Stimulated activated effector memory CD8-positive, alpha-beta T cell treated with anti-CD3 and anti-CD28 coated beads, Interleukin-12 subunit alpha, Interleukin-12 subunit beta, amount 100 ng/mL, for 72 hours (primary cell): ENCODE measurements around the gene ESRRG.

Source experiments
- ATAC-seq: fragments of 150-1000 bp; cut with Tn5 transposase; 2 replicates; pipeline ENCODE4 v1.10.0; 2021
- DNase-seq, 2 donors: peaks; one replicate each; pipeline ENCODE4 v3.0.0; 2021 to 2022; ENCODE audit warnings: low spot score in 2 of 2
- H3K27ac Mint-ChIP-seq: one replicate; pipeline ENCODE4 v1.8.0; 2022; ENCODE audit warnings: mild to moderate bottlenecking, mixed read lengths
- H3K36me3 Mint-ChIP-seq: one replicate; pipeline ENCODE4 v1.8.0; 2022; ENCODE audit warnings: mild to moderate bottlenecking, mixed read lengths
- H3K4me1 Mint-ChIP-seq: one replicate; pipeline ENCODE4 v1.8.0; 2022; ENCODE audit warnings: mixed read lengths
- H3K4me3 Mint-ChIP-seq: one replicate; pipeline ENCODE4 v1.8.0; 2022; ENCODE audit warnings: mild to moderate bottlenecking, mixed read lengths
- H3K9me3 Mint-ChIP-seq: one replicate; pipeline ENCODE4 v1.8.0; 2022; ENCODE audit warnings: mixed read lengths

Gene ESRRG

GRCh38 chr1:216670118-216670883 lies 52.9 kb downstream of the ESRRG start:
- H3K27ac Mint-ChIP-seq, result no peak overlapping the region

GRCh38 chr1:216666441-216666840 lies 56.8 kb downstream of the ESRRG start:
- no peak for ATAC-seq
- no peaks in the 10 kb centered on the region for H3K36me3 Mint-ChIP-seq
- H3K4me3 Mint-ChIP-seq, result no peak overlapping the region
- H3K9me3 Mint-ChIP-seq, result peaks cover 11% of the 10 kb centered on the region
- H3K4me1 Mint-ChIP-seq, result no peaks in the 10 kb centered on the region
- DNase-seq, result no peak
- H3K27ac Mint-ChIP-seq, result no peak overlapping the region

More at GRCh38 chr1:216670118-216670883, 52.9 kb downstream of the ESRRG start:
- Mint-ChIP-seq H3K36me3 (no peaks in the 10 kb centered on the region), H3K4me1 (no peaks in the 10 kb centered on the region), H3K9me3 (peaks cover 8% of the 10 kb centered on the region), H3K4me3 (no peak overlapping the region)
- no peak for DNase-seq
- ATAC-seq, result no peak

GRCh38 chr1:216665856-216666255 lies 57.4 kb downstream of the ESRRG start:
- Mint-ChIP-seq H3K4me3 (no peak overlapping the region), H3K4me1 (no peaks in the 10 kb centered on the region), H3K36me3 (no peaks in the 10 kb centered on the region), H3K9me3 (peaks cover 11% of the 10 kb centered on the region), H3K27ac (no peak overlapping the region)
- DNase-seq (no peak), ATAC-seq (no peak)

GRCh38 chr1:216665406-216665805 lies 57.8 kb downstream of the ESRRG start:
- Mint-ChIP-seq H3K36me3 (no peaks in the 10 kb centered on the region), H3K9me3 (peaks cover 8% of the 10 kb centered on the region), H3K4me1 (no peaks in the 10 kb centered on the region), H3K4me3 (no peak overlapping the region), H3K27ac (no peak overlapping the region)
- DNase-seq (no peak), ATAC-seq (no peak)

- Mint-ChIP-seq H3K36me3 (no peaks in the 10 kb centered on the region), H3K4me3 (no peak overlapping the region), H3K27ac (no peak overlapping the region), H3K4me1 (no peaks in the 10 kb centered on the region), H3K9me3 (peaks cover 17% of the 10 kb centered on the region)
- DNase-seq (no peak), ATAC-seq (no peak)
These were observed 60.5 kb downstream of the ESRRG start for GRCh38 chr1:216662681-216663080.

- Mint-ChIP-seq H3K9me3 (peaks cover 17% of the 10 kb centered on the region), H3K4me1 (no peaks in the 10 kb centered on the region), H3K27ac (no peak overlapping the region), H3K36me3 (no peaks in the 10 kb centered on the region), H3K4me3 (no peak overlapping the region)
- ATAC-seq (no peak), DNase-seq (no peak)
These were observed 62.7 kb downstream of the ESRRG start for GRCh38 chr1:216660561-216660960.

- H3K4me1 Mint-ChIP-seq, result no peaks in the 10 kb centered on the region
- H3K9me3 Mint-ChIP-seq, result peaks cover 2% of the 10 kb centered on the region
- ATAC-seq, result no peak
- DNase-seq, result no peak
- H3K36me3 Mint-ChIP-seq, result no peaks in the 10 kb centered on the region
- no peak overlapping the region for H3K27ac Mint-ChIP-seq
- H3K4me3 Mint-ChIP-seq, result no peak overlapping the region
These were observed 70.2 kb downstream of the ESRRG start for GRCh38 chr1:216653001-216653400.

- Mint-ChIP-seq H3K9me3 (peaks cover 2% of the 10 kb centered on the region), H3K4me1 (no peaks in the 10 kb centered on the region), H3K4me3 (no peak overlapping the region), H3K27ac (no peak overlapping the region), H3K36me3 (no peaks in the 10 kb centered on the region)
- no peak for DNase-seq
- no peak for ATAC-seq
These were observed 71.3 kb downstream of the ESRRG start for GRCh38 chr1:216651826-216652418.

- no peak for ATAC-seq
- no peak overlapping the region for H3K4me3 Mint-ChIP-seq
- DNase-seq, result no peak
- no peak overlapping the region for H3K27ac Mint-ChIP-seq
- H3K4me1 Mint-ChIP-seq, result no peaks in the 10 kb centered on the region
- H3K36me3 Mint-ChIP-seq, result no peaks in the 10 kb centered on the region
- peaks cover 3% of the 10 kb centered on the region for H3K9me3 Mint-ChIP-seq
These were observed 80.1 kb downstream of the ESRRG start for GRCh38 chr1:216643176-216643575.

GRCh38 chr1:216641669-216642460 lies 81.4 kb downstream of the ESRRG start:
- no peak overlapping the region for H3K4me3 Mint-ChIP-seq
- ATAC-seq (no peak), DNase-seq (no peak)
- peaks cover 3% of the 10 kb centered on the region for H3K9me3 Mint-ChIP-seq
- no peak overlapping the region for H3K27ac Mint-ChIP-seq
- no peaks in the 10 kb centered on the region for H3K36me3 Mint-ChIP-seq
- no peaks in the 10 kb centered on the region for H3K4me1 Mint-ChIP-seq

GRCh38 chr1:216640100-216640499 lies 83.1 kb downstream of the ESRRG start:
- Mint-ChIP-seq H3K9me3 (no peaks in the 10 kb centered on the region), H3K27ac (no peak overlapping the region), H3K4me3 (no peak overlapping the region), H3K36me3 (no peaks in the 10 kb centered on the region), H3K4me1 (no peaks in the 10 kb centered on the region)
- ATAC-seq (no peak), DNase-seq (no peak)

- Mint-ChIP-seq H3K27ac (no peak overlapping the region), H3K4me3 (no peak overlapping the region), H3K9me3 (peaks cover 3% of the 10 kb centered on the region), H3K4me1 (no peaks in the 10 kb centered on the region), H3K36me3 (no peaks in the 10 kb centered on the region)
- DNase-seq (no peak), ATAC-seq (no peak)
These were observed 90.2 kb downstream of the ESRRG start for GRCh38 chr1:216632980-216633379.

- no peaks in the 10 kb centered on the region for H3K4me1 Mint-ChIP-seq
- ATAC-seq (no peak), DNase-seq (no peak)
- H3K36me3 Mint-ChIP-seq, result no peaks in the 10 kb centered on the region
- no peak overlapping the region for H3K4me3 Mint-ChIP-seq
- H3K27ac Mint-ChIP-seq, result no peak overlapping the region
- peaks cover 3% of the 10 kb centered on the region for H3K9me3 Mint-ChIP-seq
These were observed 92.7 kb downstream of the ESRRG start for GRCh38 chr1:216630532-216630931.

- DNase-seq (no peak), ATAC-seq (no peak)
- H3K4me1 Mint-ChIP-seq, result no peaks in the 10 kb centered on the region
- no peak overlapping the region for H3K4me3 Mint-ChIP-seq
- H3K27ac Mint-ChIP-seq, result no peak overlapping the region
- H3K36me3 Mint-ChIP-seq, result no peaks in the 10 kb centered on the region
- H3K9me3 Mint-ChIP-seq, result peaks cover 3% of the 10 kb centered on the region
These were observed 96.0 kb downstream of the ESRRG start for GRCh38 chr1:216627252-216627651.

GRCh38 chr1:216626394-216627067 lies 96.7 kb downstream of the ESRRG start:
- ATAC-seq (no peak), DNase-seq (no peak)
- Mint-ChIP-seq H3K36me3 (no peaks in the 10 kb centered on the region), H3K9me3 (peaks cover 3% of the 10 kb centered on the region), H3K27ac (no peak overlapping the region), H3K4me3 (no peak overlapping the region), H3K4me1 (no peaks in the 10 kb centered on the region)
